ENCODE data around the gene GABRR2.
A peak's percentile ranks its signal among the peaks of the same experiment; 100 is the strongest.
"Not testable (repeated sequence)": the region's sequence is repeated elsewhere in the genome, so short reads cannot be mapped to it uniquely, and the experiment has no call there.

The GABRR2 gene

DNA sequence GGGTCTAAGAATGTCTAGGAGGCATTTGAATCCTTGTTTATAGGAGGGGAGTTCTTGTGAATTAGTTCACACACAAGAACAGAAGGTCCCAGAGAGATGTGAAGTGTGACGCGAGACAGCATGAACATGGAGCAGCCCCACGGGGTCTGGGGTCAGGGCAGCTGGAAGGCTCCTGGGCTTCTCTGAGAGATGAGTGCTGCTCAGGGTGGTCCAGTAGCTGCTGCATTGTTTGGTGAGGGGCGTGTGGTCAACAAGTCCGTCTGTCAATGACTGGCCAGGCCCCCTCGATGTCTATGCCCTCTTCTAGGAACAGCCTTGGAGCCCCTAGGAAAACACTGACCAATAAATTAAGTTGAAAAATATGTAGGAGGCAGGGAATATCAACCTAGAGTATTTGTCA lies 57.8 kb downstream of the GABRR2 start:
- DNase-seq (ENCODE audit: low spot score): no peak

DNA sequence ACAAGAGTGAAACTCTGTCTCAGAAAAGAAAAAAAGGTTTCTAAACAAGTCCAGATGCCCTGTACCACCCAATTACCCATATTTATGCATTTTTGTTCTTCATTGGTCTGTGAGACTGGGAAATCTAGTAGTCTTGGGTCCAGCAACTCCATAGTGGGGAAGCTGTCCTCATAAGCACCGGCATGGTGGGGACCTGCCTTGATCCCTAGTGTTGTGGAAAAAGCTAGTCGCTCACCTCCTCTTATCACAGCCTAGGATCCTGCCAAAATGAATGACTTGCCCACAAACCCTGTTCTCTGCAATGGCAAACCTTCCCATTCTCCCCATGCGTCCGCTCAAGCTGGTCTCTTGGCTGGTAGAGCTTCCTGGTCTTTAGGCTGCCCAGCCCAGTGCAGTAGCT lies 59.7 kb downstream of the GABRR2 start:
- no peak for DNase-seq (ENCODE audit: low spot score)

GRCh38 chr6:89254569-89254968 lies 60.5 kb downstream of the GABRR2 start:
- DNase-seq (ENCODE audit: low spot score): no peak

GRCh38 chr6:89252907-89253306 lies 62.2 kb downstream of the GABRR2 start:
- DNase-seq (ENCODE audit: low spot score): no peak

DNA sequence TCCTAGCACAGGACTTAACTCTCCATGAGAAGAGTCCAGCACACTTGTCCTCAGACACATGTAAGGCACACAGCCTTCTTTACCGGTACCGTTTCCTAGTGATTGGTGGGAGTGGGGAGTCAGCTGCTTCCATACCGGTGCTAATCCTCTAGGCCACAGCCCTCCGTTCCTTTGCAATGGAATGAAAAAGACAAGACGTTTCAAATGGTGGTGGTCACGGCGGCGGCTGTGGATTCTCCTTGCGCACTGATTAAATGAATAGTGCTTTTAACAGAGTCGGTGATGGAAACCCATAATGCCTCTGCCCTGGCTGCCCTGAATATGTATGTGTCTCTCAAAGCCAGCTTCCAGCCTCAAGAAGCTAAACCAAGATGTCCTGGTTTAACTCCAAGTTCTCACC lies 63.1 kb downstream of the GABRR2 start:
- no peak for DNase-seq (ENCODE audit: low spot score)

DNA sequence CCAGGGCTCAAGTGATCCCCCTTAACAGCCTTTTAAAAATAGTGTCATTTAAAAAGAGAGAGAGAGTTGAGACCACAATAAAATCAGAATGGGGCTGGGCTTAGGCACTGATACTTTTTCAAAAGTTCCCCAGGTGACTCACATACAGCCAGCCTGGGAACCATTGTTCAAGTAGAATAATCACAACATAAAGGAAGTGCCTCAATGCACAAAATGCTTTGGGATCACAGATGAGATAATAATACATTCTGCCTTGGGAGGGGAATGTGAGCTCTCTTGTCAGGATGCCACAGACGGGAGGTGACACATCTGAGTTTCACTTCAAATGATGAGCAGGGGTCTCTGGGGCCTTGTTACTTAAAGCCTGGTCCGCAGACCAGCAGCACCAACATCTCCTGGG lies 63.9 kb downstream of the GABRR2 start:
- no peak for DNase-seq (ENCODE audit: low spot score)

DNA sequence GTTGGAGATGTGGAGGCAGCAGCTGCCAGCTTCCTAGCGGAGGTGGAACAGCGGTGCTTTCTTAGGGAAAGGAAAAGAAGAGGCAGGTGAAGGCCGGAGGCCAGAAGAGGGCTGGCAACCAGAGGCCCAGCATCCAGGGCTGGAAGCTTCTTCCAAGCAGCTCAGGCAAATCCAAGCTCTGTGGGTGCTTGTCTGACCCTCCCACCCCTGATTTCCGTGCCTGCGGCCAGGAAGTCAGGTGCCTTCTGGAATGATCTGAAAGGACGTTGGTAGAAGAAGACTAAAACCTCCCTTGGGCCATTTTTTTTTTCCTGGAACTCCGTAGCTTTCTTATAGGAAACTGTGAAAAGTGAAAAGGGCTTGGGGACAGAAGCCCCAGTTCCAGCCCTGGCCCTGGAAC lies 64.9 kb downstream of the GABRR2 start:
- DNase-seq (ENCODE audit: low spot score): no peak

DNA sequence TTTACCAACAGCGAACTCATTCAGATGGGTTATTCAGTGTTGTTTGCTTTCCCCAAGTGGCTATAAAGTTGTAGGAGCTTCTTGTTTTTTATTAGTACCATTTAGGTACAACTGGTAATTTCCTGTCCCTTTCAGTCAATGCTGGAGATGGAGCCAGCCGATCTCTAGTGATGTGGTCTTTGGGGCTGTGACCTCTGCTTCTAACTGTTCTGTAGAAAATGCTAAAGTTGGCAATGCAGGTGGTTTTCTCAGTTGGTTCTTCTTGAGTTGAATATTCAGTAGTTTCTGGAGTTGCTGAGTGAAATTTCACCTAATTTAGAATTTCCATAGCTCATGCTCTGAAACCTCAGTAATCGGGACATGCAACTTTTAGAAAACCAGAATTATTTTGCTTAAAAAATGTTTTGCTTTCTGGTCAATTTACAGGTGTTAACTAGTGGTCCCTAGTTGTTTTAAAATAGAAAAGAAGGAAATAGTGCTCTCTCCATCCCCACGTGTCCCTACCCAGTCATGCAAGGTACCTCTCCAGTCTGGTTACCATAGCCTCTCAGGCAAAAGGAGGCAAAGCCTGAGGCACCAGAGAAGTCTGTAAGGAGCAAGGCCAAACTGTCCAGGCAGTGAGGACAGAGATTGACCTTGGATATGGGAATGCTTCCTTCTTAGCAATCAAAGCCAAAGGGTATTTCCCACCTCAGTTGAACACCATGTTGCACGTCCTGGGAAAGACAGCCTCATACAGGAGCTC lies 70.7 kb downstream of the GABRR2 start:
- no peak for DNase-seq (ENCODE audit: low spot score)

GRCh38 chr6:89243331-89243629 lies 71.8 kb downstream of the GABRR2 start:
- DNase-seq (ENCODE audit: low spot score): no peak

DNA sequence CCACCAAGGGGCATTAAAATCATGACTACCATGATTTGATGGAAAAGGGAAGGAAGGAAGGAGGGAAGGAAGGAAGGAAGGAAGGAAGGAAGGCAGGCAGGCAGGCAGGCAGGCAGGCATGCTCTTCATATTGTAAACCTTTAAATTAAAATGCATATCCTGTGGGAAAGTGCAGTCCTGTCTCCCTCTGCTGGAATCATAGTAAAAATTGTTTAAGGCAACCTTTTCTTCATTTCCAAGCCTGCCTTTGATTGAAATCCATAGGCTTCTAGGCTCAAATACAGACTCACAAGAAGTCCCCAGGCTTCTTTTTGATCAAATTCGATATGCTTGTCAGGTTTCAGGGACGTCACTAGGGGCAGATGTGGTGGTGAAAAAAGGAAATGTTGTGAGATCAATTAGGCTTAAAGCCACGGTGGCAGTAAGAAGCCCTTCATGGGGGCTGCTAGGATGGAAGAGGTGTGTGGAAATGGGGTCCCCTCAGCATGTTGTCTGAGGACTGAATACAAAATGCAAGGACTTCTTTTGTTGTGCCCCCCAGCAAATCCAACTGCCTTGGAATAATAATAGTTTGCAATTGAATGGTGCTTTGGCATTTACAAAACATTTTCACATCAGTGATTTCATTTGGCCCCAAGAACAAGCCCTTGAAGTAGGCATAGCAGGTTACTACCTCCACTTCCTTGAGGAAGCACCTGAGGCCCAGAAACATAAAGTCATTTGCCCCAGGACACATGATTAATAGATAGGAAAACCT lies 72.3 kb downstream of the GABRR2 start:
- peak; percentile 17 for DNase-seq (ENCODE audit: low spot score)

GRCh38 chr6:89239338-89239737 lies 75.8 kb downstream of the GABRR2 start:
- peak; percentile 18 for DNase-seq (ENCODE audit: low spot score)

DNA sequence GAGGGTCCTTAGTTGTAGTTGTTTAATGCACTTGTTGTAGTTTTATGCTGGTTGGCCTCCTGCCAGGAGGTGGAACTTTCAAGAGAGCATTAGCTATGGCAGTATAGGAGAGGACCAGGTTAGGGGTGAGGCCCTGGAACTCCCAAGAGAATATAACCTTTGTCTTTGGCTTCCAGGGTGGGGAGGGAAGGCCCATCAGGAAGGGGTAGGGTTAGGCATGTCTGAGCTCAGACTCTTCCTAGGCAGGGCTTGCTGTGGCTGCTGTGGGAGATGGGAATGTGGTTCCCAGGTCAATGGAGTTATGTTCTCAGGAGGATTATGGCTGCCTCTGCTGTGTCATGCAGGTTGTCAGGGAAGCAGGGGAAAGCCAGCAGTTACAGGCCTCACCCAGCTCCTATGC lies 77.9 kb downstream of the GABRR2 start:
- no peak for DNase-seq (ENCODE audit: low spot score)

DNA sequence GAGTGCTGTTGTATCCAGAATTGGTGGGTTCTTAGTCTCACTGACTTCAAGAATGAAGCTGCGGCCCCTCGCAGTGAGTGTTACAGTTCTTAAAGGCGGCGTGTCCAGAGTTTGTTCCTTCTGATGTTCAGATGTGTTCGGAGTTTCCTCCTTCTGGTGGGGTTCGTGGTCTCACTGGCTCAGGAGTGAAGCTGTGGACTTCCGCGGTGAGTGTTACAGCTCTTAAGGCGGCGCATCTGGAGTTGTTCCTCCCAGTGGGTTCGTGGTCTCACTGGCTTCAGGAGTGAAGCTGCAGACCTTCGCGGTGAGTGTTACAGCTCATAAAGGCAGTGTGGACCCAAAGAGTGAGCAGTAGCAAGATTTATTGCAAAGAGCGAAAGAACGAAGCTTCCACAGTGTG lies 81.5 kb downstream of the GABRR2 start:
- not testable (repeated sequence) for DNase-seq (ENCODE audit: low spot score)

- DNase-seq (ENCODE audit: low spot score): no peak
Measured at GRCh38 chr6:89222712-89223039, 92.4 kb downstream of the GABRR2 start.

GRCh38 chr6:89221971-89222711 lies 93.0 kb downstream of the GABRR2 start:
- DNase-seq (ENCODE audit: low spot score): no peak

DNA sequence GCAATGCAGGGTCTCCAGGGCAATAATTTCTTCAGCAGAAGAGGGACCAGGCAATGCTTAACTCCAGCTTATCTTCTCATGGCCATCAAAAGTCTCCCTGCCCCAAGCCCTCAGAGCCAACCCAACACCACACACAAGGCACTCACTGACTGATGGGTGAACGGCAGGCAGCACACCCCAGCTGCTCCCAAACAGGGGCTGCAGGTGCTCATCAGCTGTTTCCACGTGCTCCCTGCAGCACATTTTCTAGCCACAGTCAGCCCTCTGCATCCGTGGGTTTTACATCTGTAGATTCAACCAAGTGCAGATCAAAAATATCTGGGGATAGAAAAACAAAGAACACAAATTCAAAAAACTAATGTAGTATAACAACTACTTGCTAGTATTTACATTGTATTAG lies 94.0 kb downstream of the GABRR2 start:
- DNase-seq (ENCODE audit: low spot score): no peak

DNA sequence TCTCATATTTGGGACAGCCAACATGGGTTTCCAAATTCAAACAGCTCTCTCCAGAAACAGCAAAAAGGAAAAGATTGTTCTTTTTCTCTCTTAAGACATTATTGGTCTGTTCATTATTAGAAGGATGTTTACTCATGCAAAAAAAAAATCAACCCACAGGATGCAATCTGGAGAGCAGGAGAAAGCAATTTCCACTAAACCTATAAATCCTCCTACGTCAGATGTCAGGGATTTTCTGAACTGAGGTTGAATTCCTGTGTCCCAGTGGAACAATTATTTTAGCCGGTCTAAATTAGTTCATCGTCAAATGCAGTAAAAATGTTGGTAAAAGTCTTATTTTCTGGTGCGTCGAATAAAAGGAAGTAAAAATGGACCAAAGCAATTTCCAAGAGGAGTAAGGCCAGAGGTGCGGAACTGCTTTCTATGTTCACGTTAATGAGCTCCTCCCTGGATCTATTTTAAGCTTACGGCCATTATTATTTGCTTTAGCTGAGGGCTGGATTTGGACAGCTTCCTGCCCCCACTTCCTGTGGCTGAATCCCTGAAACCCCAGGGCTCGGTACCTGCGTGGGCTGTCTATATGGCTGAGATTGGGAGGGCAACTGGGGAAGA lies 97.7 kb downstream of the GABRR2 start, which contains the start of gene GABRR1:
TSS of gene GABRR1 (minus strand) at position 60 of the 612 bp plus-strand sequence. CDS start at position 24, 36 bp downstream.
- no peak for DNase-seq (ENCODE audit: low spot score)

DNA sequence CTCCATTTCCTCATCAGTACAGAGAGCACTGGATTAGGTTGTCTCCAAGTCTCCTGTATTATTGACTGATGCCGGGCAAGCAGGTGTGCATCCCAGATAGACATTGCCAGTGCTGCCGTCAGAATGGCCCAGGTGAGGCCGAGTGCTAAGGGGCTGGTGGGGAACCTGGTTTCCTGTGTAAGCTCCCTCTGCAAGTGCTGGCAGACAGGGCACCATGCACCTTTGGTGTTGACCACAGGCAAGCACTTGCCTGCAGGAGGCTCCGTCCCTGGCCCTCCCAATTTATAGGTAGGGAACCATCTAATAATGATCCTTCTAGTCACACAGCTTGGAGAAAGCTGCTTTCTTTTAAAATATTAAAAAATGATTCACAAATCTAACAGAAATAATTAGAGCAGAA lies 98.7 kb downstream of the GABRR2 start:
- no peak for DNase-seq (ENCODE audit: low spot score)

GRCh38 chr6:89215391-89215790 lies 99.7 kb downstream of the GABRR2 start:
- no peak for DNase-seq (ENCODE audit: low spot score)

GRCh38 chr6:89214197-89214596 lies 100.9 kb downstream of the GABRR2 start:
- no peak for DNase-seq (ENCODE audit: low spot score)

DNA sequence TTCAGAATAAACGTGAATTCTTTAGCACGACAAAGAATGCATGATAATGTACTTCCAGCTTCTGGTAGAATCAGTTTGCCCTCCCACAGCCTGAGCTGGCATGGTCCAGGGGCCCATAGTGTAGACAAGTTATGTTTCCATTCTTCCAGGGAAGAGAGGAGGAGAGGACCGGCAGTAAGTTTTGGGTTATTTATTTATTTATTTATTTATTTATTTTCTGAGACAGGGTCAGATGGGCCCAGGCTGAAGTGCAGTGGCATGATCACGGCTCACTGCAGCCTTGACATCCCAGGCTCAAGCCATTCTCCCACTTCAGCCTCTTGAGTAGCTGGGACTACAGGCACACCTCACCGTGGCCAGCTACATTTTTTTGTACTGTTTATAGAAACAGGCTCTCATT lies 102.6 kb downstream of the GABRR2 start:
- no peak for DNase-seq (ENCODE audit: low spot score)

DNA sequence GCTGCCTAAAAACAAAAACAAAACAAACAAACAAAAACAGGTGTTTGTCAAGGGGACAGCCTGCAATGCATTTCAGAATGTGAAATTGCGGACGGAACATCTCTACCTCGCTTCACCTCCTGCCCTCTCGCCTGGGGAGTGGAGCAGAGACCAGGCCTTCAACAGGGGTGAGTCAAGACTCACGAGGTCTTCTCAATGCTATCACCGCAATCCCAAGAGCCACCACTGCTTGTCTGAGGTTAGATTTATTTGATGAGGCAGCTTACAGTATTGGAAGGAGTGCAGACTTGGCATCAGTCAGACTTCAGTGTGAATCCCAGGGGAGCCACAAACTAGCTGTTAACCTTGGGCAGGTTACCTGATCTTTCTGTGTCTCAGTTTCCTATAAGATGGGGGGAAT lies 105.6 kb downstream of the GABRR2 start:
- no peak for DNase-seq (ENCODE audit: low spot score)

GRCh38 chr6:89208551-89208950 lies 106.5 kb downstream of the GABRR2 start:
- DNase-seq (ENCODE audit: low spot score): no peak
